Activated CD4-positive, alpha-beta T cell treated with anti-CD3 and anti-CD28 coated beads, Interleukin-2, amount 10 ng/mL, durations not matched to agents 7 days and 5 days (primary cell): ENCODE results near the gene CCDC120. TPM values are rescaled to one million over a fixed set of nuclear protein-coding genes. Genes with fewer than 3 reads are reported as not detected.
A peak's percentile ranks its signal among the peaks of the same experiment; 100 is the strongest.

Experiments
- CTCF ChIA-PET: fragments of 350-600 bp; sonication (Branson Sonifier 250); formaldehyde crosslinking; loops from one replicate; lab custom pipeline; 2021; ENCODE audit warnings: antibody characterized with exemption; lab: Charles Lee
- POLR2A ChIA-PET: fragments of 350-600 bp; sonication (Branson Sonifier 250); formaldehyde crosslinking; loops from one replicate; lab custom pipeline; 2021; ENCODE audit warnings: antibody characterized with exemption; lab: Charles Lee
- DNase-seq: peaks from one replicate; pipeline ENCODE4 v3.0.0-alpha.2; 2020
- H3K27ac Mint-ChIP-seq: one replicate; pipeline ENCODE4 v1.8.0; 2021; ENCODE audit warnings: mild to moderate bottlenecking, moderate library complexity, mixed read lengths
- H3K27me3 Mint-ChIP-seq: one replicate; pipeline ENCODE4 v1.8.0; 2021; ENCODE audit warnings: mixed read lengths
- H3K36me3 Mint-ChIP-seq: one replicate; pipeline ENCODE4 v1.8.0; 2021; ENCODE audit warnings: low read depth, mixed read lengths
- H3K4me1 Mint-ChIP-seq: one replicate; pipeline ENCODE4 v1.8.0; 2021; ENCODE audit warnings: mixed read lengths
- H3K4me3 Mint-ChIP-seq: one replicate; pipeline ENCODE4 v1.8.0; 2021; ENCODE audit warnings: mild to moderate bottlenecking, moderate library complexity, mixed read lengths
- H3K9me3 Mint-ChIP-seq: one replicate; pipeline ENCODE4 v1.8.0; 2021; ENCODE audit warnings: mixed read lengths
- total RNA-seq, 2 experiments: library from RNA; stranded (reverse); gene quantifications; one replicate each; pipeline ENCODE4 v1.2.3, GENCODE V29; 2021

The CCDC120 gene
- total RNA-seq, 2 experiments from 2014 or later, result 5.5 to 5.9 TPM

DNA sequence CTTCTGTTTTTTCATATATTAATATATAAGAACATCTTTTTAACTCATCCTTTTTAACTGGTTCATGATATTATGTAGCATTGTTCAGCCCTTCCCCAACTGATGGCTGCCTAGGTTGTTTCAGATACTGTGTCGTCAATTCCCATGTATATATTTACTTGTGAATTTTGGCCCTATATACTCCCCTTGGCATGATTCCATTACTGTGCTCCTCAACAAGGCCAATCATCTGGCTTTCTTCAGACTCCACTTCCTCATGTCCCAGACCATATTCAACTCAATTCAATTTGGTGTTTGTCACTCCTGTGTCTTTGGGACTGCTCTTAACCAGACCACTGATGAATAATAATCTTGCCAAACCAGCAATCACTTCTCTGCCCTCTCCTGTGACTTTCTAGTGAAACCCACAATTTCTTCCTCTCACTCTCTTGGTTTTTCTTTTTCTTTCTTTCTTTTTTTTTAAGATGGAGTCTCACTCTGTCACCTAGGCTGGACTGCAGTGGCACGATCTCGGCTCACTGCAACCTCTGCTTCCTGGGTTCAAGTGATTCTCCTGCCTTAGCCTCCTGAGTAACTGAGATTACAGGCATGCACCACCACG lies 23.6 kb downstream of the CCDC120 start:
- no peaks in the 10 kb centered on the region for H3K27me3 Mint-ChIP-seq
- peaks cover 2% of the 10 kb centered on the region for H3K36me3 Mint-ChIP-seq
- no peak for DNase-seq
- H3K27ac Mint-ChIP-seq, result peak overlapping the region; percentile 13
- POLR2A ChIA-PET, result no interaction called here
- peaks cover 18% of the 10 kb centered on the region for H3K4me1 Mint-ChIP-seq
- no peak overlapping the region for H3K4me3 Mint-ChIP-seq
- no peaks in the 10 kb centered on the region for H3K9me3 Mint-ChIP-seq
- CTCF ChIA-PET, result no interaction called here

DNA sequence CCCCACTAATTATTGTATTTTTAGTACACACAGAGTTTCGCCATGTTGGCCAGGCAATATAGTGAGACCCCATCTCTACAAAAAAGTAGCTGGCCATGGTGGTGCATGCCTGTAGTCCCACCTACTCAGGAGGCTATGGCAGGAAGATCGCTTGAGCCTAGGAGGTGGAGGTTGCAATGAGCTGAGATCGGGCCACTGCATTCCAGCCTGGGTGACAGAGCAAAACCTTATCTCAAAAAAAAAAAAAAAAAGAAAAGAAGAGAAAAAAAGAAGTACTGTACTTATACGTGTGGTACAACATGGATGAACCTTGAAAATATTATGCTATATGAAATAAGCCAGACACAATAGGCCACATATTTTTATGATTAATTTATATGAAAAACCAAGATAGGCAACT lies 30.8 kb downstream of the CCDC120 start:
- Mint-ChIP-seq H3K4me3 (no peak overlapping the region), H3K4me1 (no peaks in the 10 kb centered on the region), H3K36me3 (no peaks in the 10 kb centered on the region), H3K27ac (no peak overlapping the region), H3K9me3 (no peaks in the 10 kb centered on the region), H3K27me3 (no peaks in the 10 kb centered on the region)
- DNase-seq, result no peak
- ChIA-PET CTCF (interaction anchor here (1.1 kb wide), 1 partner anchor 9 kb away, joined by 3 read pairs; no protein-coding TSS in a partner anchor), POLR2A (no interaction called here)

DNA sequence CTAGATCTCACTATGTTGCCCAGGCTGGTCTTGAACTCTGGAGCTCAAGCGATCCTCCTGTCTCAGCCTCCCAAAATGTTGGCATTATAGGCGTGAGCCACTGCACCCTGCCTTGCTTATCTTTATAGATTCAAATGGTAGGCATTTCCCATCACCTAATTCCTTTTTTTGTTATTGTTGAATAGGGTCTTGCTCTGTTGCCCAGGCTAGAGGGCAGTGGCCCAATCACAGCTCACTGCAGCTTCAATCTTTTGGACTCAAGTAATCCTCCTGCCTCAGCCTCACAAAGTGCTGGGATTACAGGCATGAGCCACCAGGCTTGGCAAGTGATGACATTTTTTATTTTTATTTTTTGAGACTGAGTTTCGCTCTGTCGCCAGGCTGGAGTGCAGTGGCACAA lies 37.6 kb downstream of the CCDC120 start:
- H3K27ac Mint-ChIP-seq, result no peak overlapping the region
- H3K27me3 Mint-ChIP-seq, result no peaks in the 10 kb centered on the region
- no peak overlapping the region for H3K4me3 Mint-ChIP-seq
- H3K4me1 Mint-ChIP-seq, result peaks cover 7% of the 10 kb centered on the region
- ChIA-PET CTCF (interaction anchor here (1.2 kb wide), 1 partner anchor 9 kb away, joined by 3 read pairs; no protein-coding TSS in a partner anchor), POLR2A (no interaction called here)
- no peak for DNase-seq
- H3K9me3 Mint-ChIP-seq, result no peaks in the 10 kb centered on the region
- H3K36me3 Mint-ChIP-seq, result no peaks in the 10 kb centered on the region

DNA sequence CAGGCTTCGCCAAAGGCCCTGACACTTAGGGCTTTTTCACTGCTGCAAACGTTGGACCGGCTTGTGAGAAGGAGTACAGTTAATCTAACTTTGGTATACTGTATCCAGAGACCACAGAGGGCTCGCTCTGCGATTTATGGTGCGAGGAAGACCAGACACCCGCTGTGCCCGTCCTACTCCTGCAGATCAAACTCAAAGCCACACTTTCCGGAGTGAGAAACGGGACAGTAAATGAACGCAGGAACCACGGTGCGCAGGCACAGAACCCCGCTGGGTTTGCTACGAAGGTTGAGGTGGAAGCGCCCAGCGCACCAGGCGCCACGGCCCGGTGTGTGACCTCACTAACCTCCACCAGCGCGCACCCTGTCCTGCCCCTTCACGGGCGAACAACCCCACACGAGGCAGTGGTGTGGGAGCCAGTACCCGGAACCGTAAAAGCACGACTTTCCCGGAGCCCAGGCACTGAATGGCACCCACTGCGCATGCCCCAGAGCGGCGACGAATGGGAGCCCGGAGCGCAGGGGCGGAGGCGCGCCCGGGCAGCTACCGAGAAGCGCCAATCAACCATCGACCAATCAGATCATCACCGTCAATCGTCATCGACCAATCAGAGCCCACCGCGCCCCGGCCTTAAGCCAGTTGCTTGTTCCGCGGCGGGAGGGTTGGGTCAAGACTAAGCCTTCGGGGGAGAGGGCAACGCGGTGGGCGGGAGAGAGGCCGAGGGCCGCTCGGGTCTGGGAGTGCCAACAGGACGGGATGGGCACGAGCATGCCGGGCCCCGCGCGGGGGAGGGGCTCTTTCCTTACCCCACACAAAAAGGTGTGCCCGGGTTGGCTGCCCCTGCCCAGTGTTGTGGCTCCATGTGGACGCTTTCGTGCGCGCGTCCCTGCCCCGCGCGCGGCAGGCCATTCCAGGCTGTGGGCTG lies 42.2 kb downstream of the CCDC120 start:
- Mint-ChIP-seq H3K4me1 (peaks cover 15% of the 10 kb centered on the region), H3K4me3 (peak overlapping the region; percentile 86), H3K36me3 (no peaks in the 10 kb centered on the region), H3K27ac (peak overlapping the region; percentile 94), H3K9me3 (no peaks in the 10 kb centered on the region), H3K27me3 (no peaks in the 10 kb centered on the region)
- CTCF ChIA-PET, result interaction anchor here (0.6 kb wide), 1 partner anchor 28 kb away, joined by 3 read pairs; no protein-coding TSS in a partner anchor
- DNase-seq, result peak; percentile 91
- POLR2A ChIA-PET, result no interaction called here

DNA sequence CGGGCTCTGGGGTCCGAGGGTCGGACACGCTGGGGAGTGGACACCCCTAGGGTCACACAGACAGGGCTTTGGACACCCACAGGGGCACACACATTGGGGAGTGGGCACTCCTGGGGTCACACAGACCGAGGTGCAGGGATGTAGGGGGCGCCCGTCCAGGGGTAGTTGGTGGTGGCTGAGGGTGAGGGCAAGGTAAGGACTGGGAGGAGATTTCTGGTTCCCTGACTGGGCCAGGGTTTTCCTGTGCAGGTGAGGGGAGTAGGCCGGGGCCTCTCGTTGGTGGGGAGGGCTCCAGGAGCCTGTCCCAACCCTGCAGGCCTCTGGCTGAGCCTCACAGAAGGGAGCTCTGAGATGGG lies 42.8 kb downstream of the CCDC120 start:
- POLR2A ChIA-PET, result no interaction called here

DNA sequence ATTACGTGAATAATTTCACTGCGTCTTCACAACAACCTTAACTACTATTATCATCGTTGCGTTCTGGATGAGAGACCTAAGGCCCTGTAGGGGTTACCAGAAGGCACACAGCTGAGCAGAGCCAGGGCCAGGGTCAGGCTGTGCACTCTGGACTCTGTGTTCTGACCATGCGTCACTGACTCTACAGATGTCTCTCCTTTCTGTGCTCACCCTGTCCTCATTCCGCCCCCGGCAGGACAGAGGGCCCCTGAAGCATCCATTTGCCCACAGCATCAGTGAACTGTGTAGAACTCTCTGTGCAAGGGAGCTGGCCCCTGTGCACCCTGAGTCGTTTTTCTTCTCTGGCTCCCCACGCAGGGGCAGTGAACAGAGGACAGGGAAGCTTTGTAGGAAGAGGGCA lies 43.4 kb downstream of the CCDC120 start:
- DNase-seq, result no peak
- ChIA-PET POLR2A (no interaction called here), CTCF (no interaction called here)
- peak overlapping the region; percentile 80 for H3K27ac Mint-ChIP-seq
- no peaks in the 10 kb centered on the region for H3K27me3 Mint-ChIP-seq
- H3K9me3 Mint-ChIP-seq, result no peaks in the 10 kb centered on the region
- peak overlapping the region; percentile 86 for H3K4me3 Mint-ChIP-seq
- no peaks in the 10 kb centered on the region for H3K36me3 Mint-ChIP-seq
- H3K4me1 Mint-ChIP-seq, result peaks cover 15% of the 10 kb centered on the region

More for the DNA sequence above, 42.8 kb downstream of the CCDC120 start:
- peaks cover 15% of the 10 kb centered on the region for H3K4me1 Mint-ChIP-seq
- H3K27ac Mint-ChIP-seq, result peak overlapping the region; percentile 94
- no peaks in the 10 kb centered on the region for H3K9me3 Mint-ChIP-seq
- DNase-seq, result no peak
- H3K4me3 Mint-ChIP-seq, result peak overlapping the region; percentile 86
- CTCF ChIA-PET, result no interaction called here
- H3K36me3 Mint-ChIP-seq, result no peaks in the 10 kb centered on the region
- no peaks in the 10 kb centered on the region for H3K27me3 Mint-ChIP-seq

DNA sequence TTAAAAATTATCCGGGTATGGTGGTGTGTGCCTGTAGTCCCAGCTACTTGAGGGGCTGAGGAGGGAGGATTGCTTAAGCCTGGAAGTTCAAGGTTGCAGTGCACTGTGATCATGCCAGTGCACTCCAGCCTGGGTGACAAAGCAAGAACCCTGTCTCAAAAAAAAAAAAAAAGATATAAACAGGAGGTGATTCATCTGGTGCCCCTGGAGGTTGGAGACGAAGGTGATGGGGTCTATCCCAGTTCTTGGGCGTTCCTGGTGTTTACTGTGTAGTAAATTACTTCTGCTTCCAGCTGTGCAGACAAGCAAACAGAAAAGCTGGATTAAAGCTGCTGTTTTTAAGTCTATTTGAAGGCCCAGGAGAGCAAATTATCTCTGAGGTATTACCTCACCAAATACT lies 44.8 kb downstream of the CCDC120 start:
- Mint-ChIP-seq H3K27ac (no peak overlapping the region), H3K27me3 (no peaks in the 10 kb centered on the region), H3K4me3 (no peak overlapping the region), H3K4me1 (peaks cover 15% of the 10 kb centered on the region), H3K36me3 (no peaks in the 10 kb centered on the region), H3K9me3 (no peaks in the 10 kb centered on the region)
- DNase-seq, result no peak
- ChIA-PET CTCF (interaction anchor here (1.3 kb wide), 1 partner anchor 10 kb away, joined by 3 read pairs; no protein-coding TSS in a partner anchor), POLR2A (no interaction called here)

DNA sequence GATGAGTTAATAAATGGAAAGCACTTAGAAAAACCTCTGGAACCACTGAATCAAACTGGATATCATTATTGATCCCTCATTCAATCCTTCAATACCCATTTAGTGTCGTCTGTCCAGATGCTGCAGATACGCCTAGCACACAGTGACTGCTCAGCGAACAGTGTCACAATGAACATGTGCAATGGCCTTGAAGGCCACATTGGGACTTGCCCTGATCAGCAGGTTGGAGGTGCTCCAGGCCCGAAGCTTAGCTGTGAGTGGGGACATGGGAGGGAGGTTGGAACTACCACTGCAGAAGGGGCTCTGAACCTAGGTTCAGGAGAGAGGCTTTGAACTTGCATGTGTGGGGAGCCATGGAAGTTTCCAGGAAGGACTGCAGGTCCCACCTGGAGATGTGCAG lies 47.5 kb downstream of the CCDC120 start:
- CTCF ChIA-PET, result interaction anchor here (1.6 to 1.9 kb wide), 2 partner anchors 9 to 12 kb away, joined by 4 to 8 read pairs; no protein-coding TSS in a partner anchor
- POLR2A ChIA-PET, result no interaction called here
- DNase-seq, result no peak
- H3K27ac Mint-ChIP-seq, result no peak overlapping the region
- peaks cover 8% of the 10 kb centered on the region for H3K4me1 Mint-ChIP-seq
- no peaks in the 10 kb centered on the region for H3K9me3 Mint-ChIP-seq
- H3K27me3 Mint-ChIP-seq, result no peaks in the 10 kb centered on the region
- H3K36me3 Mint-ChIP-seq, result peaks cover 4% of the 10 kb centered on the region
- no peak overlapping the region for H3K4me3 Mint-ChIP-seq

DNA sequence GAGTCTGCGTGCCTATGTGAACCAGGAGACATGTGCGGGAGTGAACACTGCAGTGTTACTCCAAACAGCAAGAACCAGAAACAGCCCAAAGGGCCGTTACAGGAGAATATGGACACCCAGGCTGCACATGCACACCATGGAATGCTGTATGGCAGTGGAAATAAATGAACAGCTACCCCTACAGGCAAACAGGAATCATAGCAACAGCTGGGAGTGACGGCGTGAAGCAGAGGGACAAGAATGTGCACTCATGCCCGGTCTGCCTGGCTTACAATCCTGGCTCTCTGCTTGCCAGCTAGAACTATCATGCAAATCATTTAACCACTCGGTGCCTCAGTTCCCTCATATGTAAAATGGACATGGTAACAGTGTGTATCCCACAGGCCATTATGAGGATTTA lies 48.1 kb downstream of the CCDC120 start:
- H3K27me3 Mint-ChIP-seq, result no peaks in the 10 kb centered on the region
- no peaks in the 10 kb centered on the region for H3K9me3 Mint-ChIP-seq
- no peak for DNase-seq
- H3K36me3 Mint-ChIP-seq, result peaks cover 4% of the 10 kb centered on the region
- H3K4me3 Mint-ChIP-seq, result no peak overlapping the region
- peak overlapping the region; percentile 27 for H3K27ac Mint-ChIP-seq
- ChIA-PET CTCF (interaction anchor here (0.6 to 1.9 kb wide), 4 partner anchors 8 to 28 kb away, joined by 3 to 8 read pairs (median 4); partner anchors contain the start of gene WDR45), POLR2A (no interaction called here)
- H3K4me1 Mint-ChIP-seq, result peaks cover 3% of the 10 kb centered on the region

DNA sequence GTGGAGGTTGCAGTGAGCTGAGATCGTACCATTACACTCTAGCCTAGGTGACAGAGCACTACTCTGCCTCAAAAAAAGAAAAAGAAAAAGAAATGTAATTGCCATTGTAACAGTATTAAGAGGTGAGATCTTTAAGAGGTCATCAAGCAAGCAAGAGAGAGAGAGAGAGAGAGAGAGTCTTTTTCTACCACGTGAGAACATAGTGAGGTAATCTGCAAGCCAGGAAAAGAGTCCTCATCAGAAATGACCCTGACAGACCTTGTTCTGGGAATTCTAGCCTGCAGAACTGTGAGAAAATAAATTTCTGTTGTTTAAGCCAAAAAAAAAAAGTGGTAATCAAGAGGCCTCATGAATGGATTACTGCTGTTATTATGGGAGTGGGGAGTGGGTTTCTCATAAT lies 49.8 kb downstream of the CCDC120 start:
- H3K36me3 Mint-ChIP-seq, result peaks cover 8% of the 10 kb centered on the region

DNA sequence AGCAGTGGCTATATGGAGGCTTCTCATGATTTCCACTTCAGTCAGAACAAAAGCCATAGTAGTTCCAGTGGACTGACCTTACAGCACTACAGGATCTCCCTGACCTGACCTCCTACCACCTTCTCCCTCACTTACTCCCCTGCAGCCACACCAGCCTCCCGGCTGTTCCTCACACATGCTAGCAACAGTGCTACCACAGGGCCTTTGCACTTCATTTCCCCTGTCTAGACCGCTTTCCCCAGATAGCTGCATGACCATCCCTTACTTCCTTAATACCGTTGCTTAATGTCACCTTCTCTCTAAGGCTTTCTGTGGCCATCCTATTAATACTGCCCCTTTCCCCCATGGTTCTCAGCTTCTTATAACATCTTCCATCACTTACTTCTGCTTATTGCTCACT lies 51.6 kb downstream of the CCDC120 start:
- ChIA-PET CTCF (no interaction called here), POLR2A (no interaction called here)

More for the DNA sequence above, 49.8 kb downstream of the CCDC120 start:
- ChIA-PET CTCF (no interaction called here), POLR2A (no interaction called here)
- H3K9me3 Mint-ChIP-seq, result no peaks in the 10 kb centered on the region
- no peak for DNase-seq
- no peak overlapping the region for H3K4me3 Mint-ChIP-seq
- H3K27me3 Mint-ChIP-seq, result no peaks in the 10 kb centered on the region
- H3K4me1 Mint-ChIP-seq, result no peaks in the 10 kb centered on the region
- no peak overlapping the region for H3K27ac Mint-ChIP-seq

DNA sequence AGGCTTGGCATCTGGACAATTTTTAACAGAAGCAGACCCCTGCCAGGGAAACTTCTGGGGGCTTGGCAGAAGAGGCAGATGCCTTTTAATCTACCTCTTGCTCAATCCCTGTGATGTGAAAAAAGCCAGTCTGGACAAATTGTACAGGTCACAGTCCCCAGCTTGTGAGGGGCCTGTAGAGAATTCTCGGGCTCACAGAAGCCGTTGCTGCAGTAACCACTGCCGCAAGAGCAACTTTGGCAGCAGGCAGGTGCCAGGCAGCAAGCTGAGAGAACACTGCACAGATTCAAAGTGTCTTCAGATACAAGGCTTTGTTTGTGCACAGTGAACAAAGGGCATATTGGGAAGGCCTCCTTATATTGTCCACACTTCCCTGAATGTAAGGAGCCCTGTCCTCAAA lies 53.0 kb downstream of the CCDC120 start:
- Mint-ChIP-seq H3K36me3 (peaks cover 25% of the 10 kb centered on the region), H3K4me3 (no peak overlapping the region), H3K9me3 (no peaks in the 10 kb centered on the region), H3K27ac (no peak overlapping the region), H3K27me3 (no peaks in the 10 kb centered on the region), H3K4me1 (peaks cover 6% of the 10 kb centered on the region)
- CTCF ChIA-PET, result no interaction called here
- POLR2A ChIA-PET, result no interaction called here
- DNase-seq, result no peak

More for the DNA sequence above, 51.6 kb downstream of the CCDC120 start:
- peaks cover 12% of the 10 kb centered on the region for H3K36me3 Mint-ChIP-seq
- no peaks in the 10 kb centered on the region for H3K9me3 Mint-ChIP-seq
- no peaks in the 10 kb centered on the region for H3K27me3 Mint-ChIP-seq
- H3K4me1 Mint-ChIP-seq, result no peaks in the 10 kb centered on the region
- no peak overlapping the region for H3K4me3 Mint-ChIP-seq
- no peak for DNase-seq
- no peak overlapping the region for H3K27ac Mint-ChIP-seq

DNA sequence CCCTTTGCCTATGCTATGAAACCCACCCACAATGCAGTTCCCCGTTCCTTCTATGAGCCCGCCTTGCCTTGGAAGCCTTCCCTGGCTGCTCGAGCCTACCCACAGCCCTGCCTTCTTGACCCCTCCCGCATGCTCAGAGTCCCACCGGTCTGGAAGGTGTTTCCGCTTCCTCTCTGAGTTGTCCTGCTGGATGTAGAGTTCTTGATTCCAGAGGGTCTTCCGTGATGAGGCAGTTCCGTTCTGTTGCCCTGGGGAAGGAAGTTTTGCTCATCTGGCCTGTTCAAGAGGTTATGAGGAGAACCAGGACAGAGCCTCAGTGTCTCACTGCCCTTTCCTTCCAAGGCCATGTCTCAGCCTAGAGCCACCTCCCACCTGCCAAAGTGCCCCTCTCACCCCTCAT lies 57.3 kb downstream of the CCDC120 start:
- Mint-ChIP-seq H3K9me3 (no peaks in the 10 kb centered on the region), H3K36me3 (peaks cover 41% of the 10 kb centered on the region), H3K4me1 (peaks cover 26% of the 10 kb centered on the region), H3K27me3 (no peaks in the 10 kb centered on the region), H3K27ac (peak overlapping the region; percentile 96), H3K4me3 (no peak overlapping the region)
- CTCF ChIA-PET, result interaction anchor here (1.6 kb wide), 1 partner anchor 10 kb away, joined by 8 read pairs; no protein-coding TSS in a partner anchor
- no peak for DNase-seq
- POLR2A ChIA-PET, result no interaction called here
